A549 (cell line): ENCODE measurements around the gene EMC8.

Experiments
- RAD21 ChIP-seq, 2 experiments: fragments of >200 bp in 1 of 2; sonication (Bioruptor Twin) in 1 of 2; formaldehyde crosslinking in 1 of 2; IDR thresholded peaks in 1 of 2; conservative IDR thresholded peaks in 1 of 2; 2 replicates in 1 of 2; 3 replicates in 1 of 2; pipeline ENCODE4 v1.6.1; 2012 to 2018; ENCODE audit warnings: inconsistent platforms in 1 of 2
- RFX5 ChIP-seq: fragments of 450-650 bp; IDR thresholded peaks from 2 replicates; pipeline ENCODE4 v1.7.1; 2014; ENCODE audit warnings: antibody characterized with exemption, mild to moderate bottlenecking, moderate library complexity
- SMC3 ChIP-seq: fragments of >200 bp; sonication (Bioruptor Twin); formaldehyde crosslinking; IDR thresholded peaks from 3 replicates; pipeline ENCODE4 v1.6.1; 2018; ENCODE audit warnings: inconsistent platforms
- ZSCAN20 ChIP-seq: fragments of 250-450 bp; sonication (Bioruptor Pico); IDR thresholded peaks from 2 replicates; pipeline ENCODE4 v1.8.0; 2022; ENCODE audit warnings: mild to moderate bottlenecking, moderate library complexity
- TF ChIP-seq, protein P1 (sequence below): fragments of >200 bp; sonication (Bioruptor Twin); formaldehyde crosslinking; IDR thresholded peaks from 3 replicates; pipeline ENCODE4 v1.5.1; 2016
- TF ChIP-seq, protein P2 (sequence below): fragments of 200-600 bp; sonication (generic); IDR thresholded peaks from 2 replicates; pipeline ENCODE4 v1.6.1; 2016; ENCODE audit warnings: antibody characterized with exemption, mild to moderate bottlenecking, moderate library complexity

DNA sequence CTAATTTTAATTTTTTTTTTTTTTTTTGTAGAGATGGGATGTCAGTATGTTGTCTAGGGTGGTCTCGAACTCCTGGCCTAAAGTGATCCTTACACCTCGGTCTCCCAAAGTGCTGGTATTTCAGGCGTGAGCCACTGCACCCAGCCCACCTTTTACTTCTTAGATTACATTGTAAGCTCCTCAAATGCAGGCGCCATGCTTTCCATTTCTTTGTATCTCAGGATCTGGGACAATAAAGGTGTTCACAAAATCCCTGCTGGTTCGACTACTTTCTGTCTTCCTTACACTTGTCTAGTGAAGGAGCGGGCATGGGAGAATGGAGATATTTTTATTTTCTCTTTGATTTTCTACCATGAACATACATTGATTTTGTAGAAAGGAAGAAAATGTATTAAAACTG lies 25.2 kb downstream of the EMC8 start:
- TF ChIP-seq, protein P1, sequence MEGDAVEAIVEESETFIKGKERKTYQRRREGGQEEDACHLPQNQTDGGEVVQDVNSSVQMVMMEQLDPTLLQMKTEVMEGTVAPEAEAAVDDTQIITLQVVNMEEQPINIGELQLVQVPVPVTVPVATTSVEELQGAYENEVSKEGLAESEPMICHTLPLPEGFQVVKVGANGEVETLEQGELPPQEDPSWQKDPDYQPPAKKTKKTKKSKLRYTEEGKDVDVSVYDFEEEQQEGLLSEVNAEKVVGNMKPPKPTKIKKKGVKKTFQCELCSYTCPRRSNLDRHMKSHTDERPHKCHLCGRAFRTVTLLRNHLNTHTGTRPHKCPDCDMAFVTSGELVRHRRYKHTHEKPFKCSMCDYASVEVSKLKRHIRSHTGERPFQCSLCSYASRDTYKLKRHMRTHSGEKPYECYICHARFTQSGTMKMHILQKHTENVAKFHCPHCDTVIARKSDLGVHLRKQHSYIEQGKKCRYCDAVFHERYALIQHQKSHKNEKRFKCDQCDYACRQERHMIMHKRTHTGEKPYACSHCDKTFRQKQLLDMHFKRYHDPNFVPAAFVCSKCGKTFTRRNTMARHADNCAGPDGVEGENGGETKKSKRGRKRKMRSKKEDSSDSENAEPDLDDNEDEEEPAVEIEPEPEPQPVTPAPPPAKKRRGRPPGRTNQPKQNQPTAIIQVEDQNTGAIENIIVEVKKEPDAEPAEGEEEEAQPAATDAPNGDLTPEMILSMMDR, result no peak
- TF ChIP-seq, protein P2, sequence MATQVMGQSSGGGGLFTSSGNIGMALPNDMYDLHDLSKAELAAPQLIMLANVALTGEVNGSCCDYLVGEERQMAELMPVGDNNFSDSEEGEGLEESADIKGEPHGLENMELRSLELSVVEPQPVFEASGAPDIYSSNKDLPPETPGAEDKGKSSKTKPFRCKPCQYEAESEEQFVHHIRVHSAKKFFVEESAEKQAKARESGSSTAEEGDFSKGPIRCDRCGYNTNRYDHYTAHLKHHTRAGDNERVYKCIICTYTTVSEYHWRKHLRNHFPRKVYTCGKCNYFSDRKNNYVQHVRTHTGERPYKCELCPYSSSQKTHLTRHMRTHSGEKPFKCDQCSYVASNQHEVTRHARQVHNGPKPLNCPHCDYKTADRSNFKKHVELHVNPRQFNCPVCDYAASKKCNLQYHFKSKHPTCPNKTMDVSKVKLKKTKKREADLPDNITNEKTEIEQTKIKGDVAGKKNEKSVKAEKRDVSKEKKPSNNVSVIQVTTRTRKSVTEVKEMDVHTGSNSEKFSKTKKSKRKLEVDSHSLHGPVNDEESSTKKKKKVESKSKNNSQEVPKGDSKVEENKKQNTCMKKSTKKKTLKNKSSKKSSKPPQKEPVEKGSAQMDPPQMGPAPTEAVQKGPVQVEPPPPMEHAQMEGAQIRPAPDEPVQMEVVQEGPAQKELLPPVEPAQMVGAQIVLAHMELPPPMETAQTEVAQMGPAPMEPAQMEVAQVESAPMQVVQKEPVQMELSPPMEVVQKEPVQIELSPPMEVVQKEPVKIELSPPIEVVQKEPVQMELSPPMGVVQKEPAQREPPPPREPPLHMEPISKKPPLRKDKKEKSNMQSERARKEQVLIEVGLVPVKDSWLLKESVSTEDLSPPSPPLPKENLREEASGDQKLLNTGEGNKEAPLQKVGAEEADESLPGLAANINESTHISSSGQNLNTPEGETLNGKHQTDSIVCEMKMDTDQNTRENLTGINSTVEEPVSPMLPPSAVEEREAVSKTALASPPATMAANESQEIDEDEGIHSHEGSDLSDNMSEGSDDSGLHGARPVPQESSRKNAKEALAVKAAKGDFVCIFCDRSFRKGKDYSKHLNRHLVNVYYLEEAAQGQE, result no peak
- TF ChIP-seq ZSCAN20 (CRISPR knock-in tag), result no peak
- no peak for TF ChIP-seq SMC3
- no peak for TF ChIP-seq RFX5
- no peak for TF ChIP-seq RAD21 (conservative IDR thresholded peaks at IDR 0.05 in 1 of 2, IDR thresholded peaks at IDR 0.05 in 1 of 2)
